H1 (cell line): Measurements from ENCODE around the gene AKAP8. TPM values are rescaled to one million over a fixed set of nuclear protein-coding genes. Genes with fewer than 3 reads are reported as not detected.

ENCODE experiments used
- CTCF ChIA-PET: fragments of 300-600 bp; sonication (Branson Sonifier 250); formaldehyde crosslinking; loops from one replicate; lab custom pipeline; 2021; ENCODE audit not compliant: partially characterized antibody; lab: Charles Lee
- POLR2A ChIA-PET: fragments of 300-600 bp; sonication (Branson Sonifier 250); formaldehyde crosslinking; loops from one replicate; lab custom pipeline; 2021; ENCODE audit warnings: inconsistent platforms; ENCODE audit not compliant: partially characterized antibody; lab: Charles Lee
- DNase-seq, 2 experiments: peaks; one replicate each; pipeline versions ENCODE4 v3.0.0 to v3.0.0-alpha.2; 2010 to 2022; ENCODE audit warnings: low spot score in 2 of 2, low read depth in 1 of 2, mixed read lengths in 1 of 2
- FAIRE-seq: peaks from 2 replicates; lab custom pipeline; 2011; peaks lifted over from hg19 to GRCh38; lab: Jason Lieb, UNC
- H2AFZ ChIP-seq: 2 replicates; pipeline ENCODE4 v1.8.1; 2012; ENCODE audit warnings: low read length, inconsistent platforms
- H2AK5ac ChIP-seq: 2 replicates; pipeline ENCODE4 v1.6.1; 2013; ENCODE audit warnings: low read depth, low read length
- H2BK120ac ChIP-seq: replicated peaks from 2 replicates; pipeline ENCODE3; 2013; ENCODE audit warnings: low read depth, low read length, inconsistent platforms
- H2BK12ac ChIP-seq: 2 replicates; pipeline ENCODE4 v1.6.1; 2013; ENCODE audit warnings: low read depth, low read length
- H2BK15ac ChIP-seq: 2 replicates; pipeline ENCODE4 v1.6.1; 2013; ENCODE audit warnings: low read length
- H2BK20ac ChIP-seq: 2 replicates; pipeline ENCODE4 v1.6.1; 2013; ENCODE audit warnings: low read length
- H2BK5ac ChIP-seq: 2 replicates; pipeline ENCODE4 v1.6.1; 2013; ENCODE audit warnings: low read depth, low read length
- H3K14ac ChIP-seq: 2 replicates; pipeline ENCODE4 v1.6.1; 2013; ENCODE audit warnings: inconsistent platforms; ENCODE audit not compliant: insufficient read length
- H3K18ac ChIP-seq: 2 replicates; pipeline ENCODE4 v1.6.1; 2013; ENCODE audit warnings: low read length; ENCODE audit errors: extremely low read depth
- H3K23ac ChIP-seq: 2 replicates; pipeline ENCODE4 v1.6.1; 2013; ENCODE audit warnings: inconsistent platforms; ENCODE audit not compliant: insufficient read length
- H3K23me2 ChIP-seq: 2 replicates; pipeline ENCODE4 v1.6.1; 2013; ENCODE audit warnings: low read depth, low read length
- H3K27ac ChIP-seq: 2 replicates; pipeline ENCODE4 v1.6.1; 2011; ENCODE audit warnings: low read depth, low read length, inconsistent platforms
- H3K27me3 ChIP-seq, 4 experiments: replicated peaks in 1 of 4; 1 replicate in 1 of 4; 2 replicates in 3 of 4; pipeline versions ENCODE4 v1.6.1 to v1.8.1; 2011 to 2013; ENCODE audit warnings: low read length in 3 of 4, mild to moderate bottlenecking in 3 of 4, inconsistent platforms in 2 of 4, mixed read lengths in 2 of 4, moderate library complexity in 1 of 4; ENCODE audit not compliant: control insufficient read depth in 3 of 4, insufficient read depth in 3 of 4; ENCODE audit errors: extremely low read depth in 1 of 4
- H3K36me3 ChIP-seq, 4 experiments: 2 replicates each; pipeline versions ENCODE4 v1.6.1 to v1.8.1; 2011 to 2013; ENCODE audit warnings: mild to moderate bottlenecking in 4 of 4, low read length in 3 of 4, moderate library complexity in 2 of 4, control low read depth in 1 of 4, inconsistent platforms in 1 of 4; ENCODE audit not compliant: insufficient read depth in 4 of 4, control insufficient read depth in 2 of 4
- H3K4ac ChIP-seq: replicated peaks from 2 replicates; pipeline ENCODE3; 2013; ENCODE audit warnings: low read length, low read depth, mixed read lengths, inconsistent platforms; ENCODE audit not compliant: insufficient read length
- H3K4me1 ChIP-seq, 4 experiments: replicated peaks in 1 of 4; 1 replicate in 1 of 4; 2 replicates in 3 of 4; pipeline versions ENCODE4 v1.6.1 to v1.8.1; 2011 to 2013; ENCODE audit warnings: low read length in 3 of 4, inconsistent platforms in 2 of 4, mixed read lengths in 1 of 4; ENCODE audit not compliant: insufficient read depth in 4 of 4, control insufficient read depth in 3 of 4
- H3K4me2 ChIP-seq, 2 experiments: 2 replicates each; pipeline versions ENCODE4 v1.6.1 to v1.8.1; 2011 to 2013; ENCODE audit warnings: low read depth in 2 of 2, low read length in 2 of 2, control low read depth in 1 of 2, inconsistent platforms in 1 of 2, mild to moderate bottlenecking in 1 of 2; ENCODE audit not compliant: insufficient read depth in 1 of 2
- H3K4me3 ChIP-seq, 4 experiments: fragments of 200-600, 300-600 bp in 1 of 4; sonication (generic), shearing (Covaris generic), sonication (Bioruptor Twin) in 1 of 4; 2 replicates each; pipeline versions ENCODE4 v1.5.1 to v1.8.1; 2011 to 2016; ENCODE audit warnings: low read length in 4 of 4, low read depth in 3 of 4, control low read depth in 2 of 4, inconsistent platforms in 2 of 4, mild to moderate bottlenecking in 2 of 4, mixed read lengths in 1 of 4, moderate library complexity in 1 of 4; ENCODE audit not compliant: insufficient read depth in 2 of 4; ENCODE audit errors: extremely low read depth in 1 of 4
- H3K56ac ChIP-seq: replicated peaks from 2 replicates; pipeline ENCODE3; 2013; ENCODE audit warnings: low read depth, mild to moderate bottlenecking, mixed read lengths, low read length, inconsistent platforms; ENCODE audit not compliant: insufficient read length
- H3K79me1 ChIP-seq: 2 replicates; pipeline ENCODE4 v1.6.1; 2013; ENCODE audit warnings: low read depth, low read length, control low read depth
- H3K79me2 ChIP-seq, 2 experiments: 2 replicates each; pipeline versions ENCODE4 v1.6.1 to v1.8.1; 2012 to 2013; ENCODE audit warnings: low read length in 2 of 2, mild to moderate bottlenecking in 2 of 2, inconsistent platforms in 1 of 2; ENCODE audit not compliant: insufficient read depth in 2 of 2, control insufficient read depth in 1 of 2
- H3K9ac ChIP-seq, 4 experiments: replicated peaks in 1 of 4; 1 replicate in 1 of 4; 2 replicates in 3 of 4; pipeline versions ENCODE4 v1.6.1 to v1.8.1; 2011 to 2013; ENCODE audit warnings: low read depth in 3 of 4, low read length in 3 of 4, control low read depth in 2 of 4, mild to moderate bottlenecking in 2 of 4, moderate library complexity in 2 of 4, inconsistent platforms in 1 of 4; ENCODE audit errors: extremely low read depth in 1 of 4
- H3K9me3 ChIP-seq, 2 experiments: 2 replicates each; pipeline versions ENCODE4 v1.6.1 to v1.8.1; 2012 to 2013; ENCODE audit warnings: mild to moderate bottlenecking in 2 of 2, moderate library complexity in 2 of 2, control low read depth in 1 of 2, inconsistent platforms in 1 of 2, low read depth in 1 of 2, low read length in 1 of 2, mixed read lengths in 1 of 2; ENCODE audit not compliant: insufficient read depth in 2 of 2
- H4K20me1 ChIP-seq, 2 experiments: replicated peaks in 1 of 2; 2 replicates each; pipeline versions ENCODE3 to v1.8.1; 2011 to 2013; ENCODE audit warnings: inconsistent platforms in 2 of 2, low read length in 2 of 2, mild to moderate bottlenecking in 1 of 2; ENCODE audit not compliant: insufficient read depth in 2 of 2, control insufficient read depth in 1 of 2
- H4K5ac ChIP-seq: 2 replicates; pipeline ENCODE4 v1.6.1; 2013; ENCODE audit warnings: low read length, low read depth, mixed read lengths, inconsistent platforms; ENCODE audit not compliant: insufficient read length
- H4K8ac ChIP-seq: 2 replicates; pipeline ENCODE4 v1.8.0; 2013; ENCODE audit warnings: mild to moderate bottlenecking, moderate library complexity, low read length, inconsistent platforms; ENCODE audit not compliant: insufficient read depth; ENCODE audit errors: extremely low read depth
- H4K91ac ChIP-seq: replicated peaks from 2 replicates; pipeline ENCODE3; 2013; ENCODE audit warnings: low read length, mixed read lengths, inconsistent platforms; ENCODE audit not compliant: insufficient read length
- KDM4A ChIP-seq: IDR thresholded peaks from one replicate; pipeline ENCODE4 v1.7.1; 2012; ENCODE audit warnings: low read depth, mild to moderate bottlenecking, moderate library complexity, low read length, inconsistent platforms; ENCODE audit not compliant: severe bottlenecking
- SAP30 ChIP-seq: fragments of 300-600 bp; sonication (generic); IDR thresholded peaks from 2 replicates; pipeline ENCODE4 v1.7.1; 2012; ENCODE audit warnings: low read length, moderate library complexity, mild to moderate bottlenecking, inconsistent platforms; ENCODE audit not compliant: insufficient read depth, insufficient replicate concordance
- TEAD4 ChIP-seq: IDR thresholded peaks from 2 replicates; pipeline ENCODE4 v1.6.1; 2012; ENCODE audit warnings: low read depth, low read length, inconsistent platforms, mixed read lengths
- WGBS, 2 experiments: shearing (Covaris generic) in 1 of 2; methylation state at CpG; one replicate each; pipeline versions ENCODE4 v1.1.6 to v1.1.7; 2013 to 2015; ENCODE audit warnings: low lambda C conversion rate in 2 of 2, mixed read lengths in 2 of 2, inconsistent platforms in 1 of 2, low coverage in 1 of 2, missing lambda C conversion rate in 1 of 2; ENCODE audit not compliant: insufficient replicate concordance in 2 of 2, insufficient coverage in 1 of 2, insufficient read length in 1 of 2; ENCODE audit errors: extremely low coverage in 1 of 2, missing lambda C conversion rate in 1 of 2; 5-methylcytosine and 5-hydroxymethylcytosine counted together
- polyA plus RNA-seq, 7 experiments: library from polyadenylated mRNA; depleted of rRNA in 3 of 7; stranded (reverse) in 5 of 7; unstranded in 2 of 7; fragments of >200 nt in 5 of 7; fragments of 200-250 nt in 2 of 7; gene quantifications; 1 replicate in 5 of 7; 2 replicates in 1 of 7; 4 replicates in 1 of 7; pipeline versions ENCODE4 v1.2.1 to v1.2.3, GENCODE V29; 2011 to 2013; ENCODE audit warnings: missing spikeins in 2 of 7, mixed read lengths in 2 of 7
- total RNA-seq: library from RNA; stranded (reverse); fragmentation: NEBNext Ultra II Directional; extraction: Animal tissue kit (Norgen Biotek cat#: 25700); gene quantifications from 2 replicates; pipeline ENCODE4 v1.2.1, GENCODE V29; 2021

Gene AKAP8
- total and polyA plus RNA-seq, 2 of the 8 experiments (the other 6 are each of a cell fraction or from before 2014, with no cell fraction given) = 17.0 to 41.0 TPM

DNA sequence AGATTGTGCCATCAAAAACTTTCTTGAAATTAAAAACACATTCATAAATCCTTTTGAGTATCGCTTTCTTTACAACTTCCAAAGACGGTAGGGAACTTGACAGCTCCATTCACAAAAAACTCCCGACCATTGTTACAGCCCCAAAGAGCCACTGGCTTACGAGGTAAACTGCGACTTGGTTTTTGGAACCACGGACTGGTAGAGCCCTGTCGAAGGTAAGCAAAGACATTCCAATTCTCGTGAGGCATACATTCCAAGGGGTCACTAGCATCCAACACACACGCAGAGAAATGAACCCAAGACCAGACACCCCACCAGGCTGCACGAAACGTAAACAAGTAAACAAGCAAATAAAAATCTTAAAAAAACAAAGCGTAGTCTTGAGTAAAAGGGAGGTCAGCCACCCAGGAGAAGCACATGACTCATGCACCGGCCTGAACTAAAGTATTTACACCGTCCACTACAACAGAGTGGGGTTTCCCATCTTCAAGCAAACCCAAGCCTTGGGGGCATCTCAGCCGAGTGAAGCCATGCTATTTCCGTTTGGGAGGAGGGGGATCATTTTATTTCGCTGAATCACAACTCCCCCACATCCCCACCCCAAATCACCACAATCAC lies 48.7 kb downstream of the AKAP8 start:
- Histone ChIP-seq H4K20me1 (peaks cover 28 to 33% of the 10 kb centered on the region in 2 experiments), H3K79me2 (peaks cover 58 to 66% of the 10 kb centered on the region in 2 experiments), H3K4me2 (peak overlapping the region; percentile 87 to 95), H2BK12ac (peak overlapping the region; percentile 1; the same call in 1 of the 2 replicates), H3K23me2 (peaks cover 8% of the 10 kb centered on the region; the same call in 1 of the 2 replicates), H3K27ac (peak overlapping the region; percentile 90), H3K56ac (peak overlapping the region; percentile 92), H3K4me3 (peak overlapping the region; percentile 53 to 100 (median 90)), H4K5ac (peak overlapping the region; percentile 62), H2BK120ac (no peak overlapping the region), H2BK15ac (no peak overlapping the region), H3K9me3 (no peaks in the 10 kb centered on the region), H3K9ac (peak overlapping the region; percentile 89 to 100 (median 92)), H2AFZ (no peak overlapping the region), H3K79me1 (peaks cover 6% of the 10 kb centered on the region), H4K91ac (no peak overlapping the region), H3K36me3 (no peaks in the 10 kb centered on the region), H3K27me3 (no peaks in the 10 kb centered on the region), H3K14ac (no peak overlapping the region), H3K23ac (no peak overlapping the region), H3K18ac (peak overlapping the region; percentile 48; the same call in 1 of the 2 replicates), H3K4me1 (peaks cover 0 to 4% (median 0%) of the 10 kb centered on the region in 4 experiments; a peak in 2 of 7 replicates), H2BK20ac (no peak overlapping the region), H2AK5ac (no peak overlapping the region), H3K4ac (no peak overlapping the region), H4K8ac (peak overlapping the region; percentile 95), H2BK5ac (peak overlapping the region; percentile 83; the same call in 1 of the 2 replicates)
- POLR2A ChIA-PET = interaction anchor here (0.6 to 4.5 kb wide), 11 partner anchors 9 to 135 kb away, joined by 3 to 27 read pairs (median 4); partner anchors contain the start of gene AKAP8
- 11% methylated on average over 17 of the region's 17 CpGs; no CpG with 5 or more reads in 1 of the 2 experiments for WGBS, 2 experiments
- DNase-seq (no peak), FAIRE-seq (no peak)
- peak; percentile 81 for TF ChIP-seq SAP30
- 0 out of 2 replicates have a peak, but pooled peaks have one; percentile 32 for TF ChIP-seq TEAD4
- no peak for TF ChIP-seq KDM4A
- CTCF ChIA-PET = no interaction called here
